ENCODE measurements around the gene SNAP29. TPM values are rescaled to one million over a fixed set of nuclear protein-coding genes. Genes with fewer than 3 reads are reported as not detected.

The SNAP29 gene
- total and polyA plus RNA-seq, 9 of the 15 experiments (the other 6 are each of a cell fraction or from before 2014, with no cell fraction given) = 19.5 to 250 (median 75.9) TPM

DNA sequence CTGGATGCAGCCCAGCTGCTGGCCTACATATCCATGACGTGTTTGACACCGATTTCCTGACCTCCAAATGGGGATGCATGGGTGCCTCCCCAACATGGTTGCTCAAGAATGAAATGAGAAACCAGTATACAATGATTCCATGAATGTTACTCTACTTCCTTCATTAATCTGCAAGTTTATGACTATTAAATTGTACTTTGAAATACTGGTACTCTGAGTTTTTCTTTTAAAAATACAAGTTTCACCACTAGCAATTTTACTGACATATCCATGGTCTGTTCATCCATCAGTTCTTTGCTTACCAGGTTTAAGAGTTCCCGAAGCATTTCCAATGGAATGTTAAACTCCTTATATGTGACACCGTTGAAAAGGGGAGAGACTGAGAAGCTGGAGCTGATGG is 45.8 kb upstream of the SNAP29 start (continued):
- no peak for TF ChIP-seq MIER1 (IDR thresholded peaks at IDR 0.05; ENCODE audit: low read depth)
- no peak for TF ChIP-seq SMAD2 (IDR thresholded peaks at IDR 0.05; ENCODE audit: low read depth, low read length)
- no peak for TF ChIP-seq MCM5 (IDR thresholded peaks at IDR 0.05; ENCODE audit: low read depth)
- TF ChIP-seq, protein P1, sequence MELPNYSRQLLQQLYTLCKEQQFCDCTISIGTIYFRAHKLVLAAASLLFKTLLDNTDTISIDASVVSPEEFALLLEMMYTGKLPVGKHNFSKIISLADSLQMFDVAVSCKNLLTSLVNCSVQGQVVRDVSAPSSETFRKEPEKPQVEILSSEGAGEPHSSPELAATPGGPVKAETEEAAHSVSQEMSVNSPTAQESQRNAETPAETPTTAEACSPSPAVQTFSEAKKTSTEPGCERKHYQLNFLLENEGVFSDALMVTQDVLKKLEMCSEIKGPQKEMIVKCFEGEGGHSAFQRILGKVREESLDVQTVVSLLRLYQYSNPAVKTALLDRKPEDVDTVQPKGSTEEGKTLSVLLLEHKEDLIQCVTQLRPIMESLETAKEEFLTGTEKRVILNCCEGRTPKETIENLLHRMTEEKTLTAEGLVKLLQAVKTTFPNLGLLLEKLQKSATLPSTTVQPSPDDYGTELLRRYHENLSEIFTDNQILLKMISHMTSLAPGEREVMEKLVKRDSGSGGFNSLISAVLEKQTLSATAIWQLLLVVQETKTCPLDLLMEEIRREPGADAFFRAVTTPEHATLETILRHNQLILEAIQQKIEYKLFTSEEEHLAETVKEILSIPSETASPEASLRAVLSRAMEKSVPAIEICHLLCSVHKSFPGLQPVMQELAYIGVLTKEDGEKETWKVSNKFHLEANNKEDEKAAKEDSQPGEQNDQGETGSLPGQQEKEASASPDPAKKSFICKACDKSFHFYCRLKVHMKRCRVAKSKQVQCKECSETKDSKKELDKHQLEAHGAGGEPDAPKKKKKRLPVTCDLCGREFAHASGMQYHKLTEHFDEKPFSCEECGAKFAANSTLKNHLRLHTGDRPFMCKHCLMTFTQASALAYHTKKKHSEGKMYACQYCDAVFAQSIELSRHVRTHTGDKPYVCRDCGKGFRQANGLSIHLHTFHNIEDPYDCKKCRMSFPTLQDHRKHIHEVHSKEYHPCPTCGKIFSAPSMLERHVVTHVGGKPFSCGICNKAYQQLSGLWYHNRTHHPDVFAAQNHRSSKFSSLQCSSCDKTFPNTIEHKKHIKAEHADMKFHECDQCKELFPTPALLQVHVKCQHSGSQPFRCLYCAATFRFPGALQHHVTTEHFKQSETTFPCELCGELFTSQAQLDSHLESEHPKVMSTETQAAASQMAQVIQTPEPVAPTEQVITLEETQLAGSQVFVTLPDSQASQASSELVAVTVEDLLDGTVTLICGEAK (IDR thresholded peaks at IDR 0.05) = no peak
- TF ChIP-seq, protein P1 (CRISPR knock-in tag; IDR thresholded peaks at IDR 0.05) = no peak
- no peak for TF ChIP-seq ZNF668 (CRISPR knock-in tag; IDR thresholded peaks at IDR 0.05)
- TF ChIP-seq ZZZ3 (IDR thresholded peaks at IDR 0.05) = no peak
- TF ChIP-seq ZFP30 (CRISPR knock-in tag; IDR thresholded peaks at IDR 0.05; ENCODE audit: borderline replicate concordance) = 0 out of 2 replicates have a peak, but pooled peaks have one; percentile 18
- 0 out of 2 replicates have a peak, but pooled peaks have one; percentile 50 for TF ChIP-seq ZNF174 (CRISPR knock-in tag; IDR thresholded peaks at IDR 0.05)
- no peak for TF ChIP-seq HLTF (IDR thresholded peaks at IDR 0.05)
- TF ChIP-seq, protein P2, sequence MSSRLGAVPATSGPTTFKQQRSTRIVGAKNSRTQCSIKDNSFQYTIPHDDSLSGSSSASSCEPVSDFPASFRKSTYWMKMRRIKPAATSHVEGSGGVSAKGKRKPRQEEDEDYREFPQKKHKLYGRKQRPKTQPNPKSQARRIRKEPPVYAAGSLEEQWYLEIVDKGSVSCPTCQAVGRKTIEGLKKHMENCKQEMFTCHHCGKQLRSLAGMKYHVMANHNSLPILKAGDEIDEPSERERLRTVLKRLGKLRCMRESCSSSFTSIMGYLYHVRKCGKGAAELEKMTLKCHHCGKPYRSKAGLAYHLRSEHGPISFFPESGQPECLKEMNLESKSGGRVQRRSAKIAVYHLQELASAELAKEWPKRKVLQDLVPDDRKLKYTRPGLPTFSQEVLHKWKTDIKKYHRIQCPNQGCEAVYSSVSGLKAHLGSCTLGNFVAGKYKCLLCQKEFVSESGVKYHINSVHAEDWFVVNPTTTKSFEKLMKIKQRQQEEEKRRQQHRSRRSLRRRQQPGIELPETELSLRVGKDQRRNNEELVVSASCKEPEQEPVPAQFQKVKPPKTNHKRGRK (tag; IDR thresholded peaks at IDR 0.05) = no peak
- TF ChIP-seq SRF (CRISPR knock-in tag; IDR thresholded peaks at IDR 0.05) = 0 out of 4 replicates have a peak, but pooled peaks of 1 of the 2 experiments have one; percentile 13
- TF ChIP-seq ZNF311 (CRISPR knock-in tag; IDR thresholded peaks at IDR 0.05) = 0 out of 2 replicates have a peak, but pooled peaks have one; percentile 36
- no peak for TF ChIP-seq CBFA2T3 (IDR thresholded peaks at IDR 0.05)
- TF ChIP-seq FOXJ3 (CRISPR knock-in tag; IDR thresholded peaks at IDR 0.05) = no peak
- TF ChIP-seq FOS (IDR thresholded peaks at IDR 0.05; ENCODE audit: extremely low read depth, insufficient read length) = no peak
- no peak for TF ChIP-seq TAF7 (tag; IDR thresholded peaks at IDR 0.05)
- TF ChIP-seq, protein P3, sequence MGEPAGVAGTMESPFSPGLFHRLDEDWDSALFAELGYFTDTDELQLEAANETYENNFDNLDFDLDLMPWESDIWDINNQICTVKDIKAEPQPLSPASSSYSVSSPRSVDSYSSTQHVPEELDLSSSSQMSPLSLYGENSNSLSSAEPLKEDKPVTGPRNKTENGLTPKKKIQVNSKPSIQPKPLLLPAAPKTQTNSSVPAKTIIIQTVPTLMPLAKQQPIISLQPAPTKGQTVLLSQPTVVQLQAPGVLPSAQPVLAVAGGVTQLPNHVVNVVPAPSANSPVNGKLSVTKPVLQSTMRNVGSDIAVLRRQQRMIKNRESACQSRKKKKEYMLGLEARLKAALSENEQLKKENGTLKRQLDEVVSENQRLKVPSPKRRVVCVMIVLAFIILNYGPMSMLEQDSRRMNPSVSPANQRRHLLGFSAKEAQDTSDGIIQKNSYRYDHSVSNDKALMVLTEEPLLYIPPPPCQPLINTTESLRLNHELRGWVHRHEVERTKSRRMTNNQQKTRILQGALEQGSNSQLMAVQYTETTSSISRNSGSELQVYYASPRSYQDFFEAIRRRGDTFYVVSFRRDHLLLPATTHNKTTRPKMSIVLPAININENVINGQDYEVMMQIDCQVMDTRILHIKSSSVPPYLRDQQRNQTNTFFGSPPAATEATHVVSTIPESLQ (CRISPR knock-in tag; IDR thresholded peaks at IDR 0.05) = no peak
- no peak for TF ChIP-seq TRIM28 (IDR thresholded peaks at IDR 0.05)
